DMS53 treated with DMSO at 0.1 percent for 48 hours (cell line): Measurements from ENCODE around the gene SGF29.
A peak's percentile ranks its signal among the peaks of the same experiment; 100 is the strongest.
"Not testable (repeated sequence)": the region's sequence is repeated elsewhere in the genome, so short reads cannot be mapped to it uniquely, and the experiment has no call there.

Experiments
- DNase-seq: peaks from one replicate; lab custom pipeline; 2025; ENCODE audit not compliant: unreplicated experiment; lab: John Stamatoyannopoulos, UW

The SGF29 gene

DNA sequence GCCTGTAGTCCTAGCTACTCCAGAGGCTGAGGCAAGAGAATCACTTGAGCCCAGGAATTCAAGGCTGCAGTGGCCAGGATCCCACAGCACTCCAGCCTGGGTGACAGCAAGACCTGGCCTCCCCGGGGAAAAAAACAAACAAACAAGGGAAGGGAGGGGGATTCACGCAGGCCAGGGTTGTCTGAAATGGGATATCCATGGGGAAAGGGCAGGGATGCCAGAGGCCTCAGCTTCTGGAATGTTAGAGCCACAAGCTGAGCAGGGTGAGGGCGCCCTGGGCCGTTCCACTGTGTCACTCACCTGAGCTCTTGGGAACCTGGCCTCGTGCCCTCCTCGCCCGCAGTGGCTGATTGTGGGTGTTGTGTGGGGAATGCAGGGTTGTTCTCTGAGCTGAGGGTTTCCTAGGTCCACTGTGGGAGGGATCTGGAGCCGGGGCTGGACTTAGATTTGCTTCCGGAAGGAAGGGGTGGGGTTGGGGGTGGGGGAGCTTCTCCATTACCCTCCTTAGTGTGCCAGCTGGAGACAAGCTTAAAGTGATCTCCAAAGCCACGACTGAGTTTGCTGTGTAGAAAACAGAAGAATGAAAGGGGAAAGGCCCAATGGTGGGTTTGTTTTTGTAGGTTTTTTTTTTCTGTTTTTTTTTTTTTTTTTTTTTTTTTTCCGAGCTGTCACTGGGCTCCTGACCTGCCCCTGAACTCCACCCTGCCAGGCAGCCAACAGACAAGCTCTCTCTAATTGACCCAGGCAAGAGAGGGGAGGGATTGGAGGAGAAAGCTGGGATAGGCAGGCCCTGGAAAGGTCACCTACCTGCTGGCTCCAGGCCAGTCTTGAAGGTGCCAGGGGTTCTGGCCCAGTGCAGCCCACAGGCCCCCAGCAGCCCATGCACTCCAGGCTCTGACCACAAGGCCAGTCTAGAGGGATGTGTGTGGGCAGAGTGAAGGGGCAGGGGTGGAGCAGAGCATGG is 56.2 kb downstream of the SGF29 start, which contains the start of gene SULT1A1:
Gene SULT1A1, minus strand, starts transcription at position 414 of the 964 bp plus-strand sequence. CDS start 1,189 bp downstream, outside the sequence.
- no peak for DNase-seq

- DNase-seq = no peak
Measured at GRCh38 chr16:28610595-28611191, 57.0 kb downstream of the SGF29 start.

GRCh38 chr16:28612359-28613280 is 58.9 kb downstream of the SGF29 start:
- DNase-seq = not testable (repeated sequence)

DNA sequence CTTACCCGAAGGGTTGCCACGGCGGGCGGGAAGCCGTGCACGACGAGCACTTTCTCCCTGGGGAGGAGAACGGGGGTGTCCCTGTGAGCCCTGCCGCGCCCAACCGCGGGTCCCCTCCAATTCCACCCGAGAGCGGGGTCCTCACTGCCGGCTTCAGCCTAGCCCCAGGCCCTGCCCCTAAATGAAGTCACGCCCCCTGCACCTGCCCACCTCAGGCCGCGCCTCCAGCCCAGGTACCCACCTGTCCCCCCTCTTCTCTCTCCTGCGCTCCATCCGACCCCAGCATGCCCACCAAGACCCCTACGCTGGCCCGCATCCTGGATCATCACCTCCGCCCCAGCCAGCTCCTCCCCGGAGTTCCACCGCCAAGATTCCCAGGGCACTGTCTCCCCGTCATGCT is 60.2 kb downstream of the SGF29 start:
- DNase-seq = not testable (repeated sequence)

DNA sequence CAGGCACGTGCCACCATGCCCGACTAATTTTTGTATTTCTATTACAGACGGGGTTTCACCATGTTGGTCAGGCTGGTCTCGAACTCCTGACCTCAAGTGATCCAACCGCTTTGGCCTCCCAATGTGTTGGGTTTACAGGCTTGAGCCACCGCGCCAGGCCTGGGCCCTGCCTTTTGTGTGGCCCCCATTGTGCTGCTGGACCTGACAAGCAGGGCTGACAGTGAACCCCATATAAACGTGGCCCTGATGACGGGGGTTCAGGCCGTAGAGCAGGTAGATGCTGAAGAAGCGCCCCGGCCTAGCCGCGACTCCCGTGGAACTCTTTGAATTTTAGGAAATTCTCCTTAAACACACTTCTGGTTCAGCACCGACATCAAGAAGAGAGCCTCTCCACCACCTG is 60.8 kb downstream of the SGF29 start:
- DNase-seq = not testable (repeated sequence)

DNA sequence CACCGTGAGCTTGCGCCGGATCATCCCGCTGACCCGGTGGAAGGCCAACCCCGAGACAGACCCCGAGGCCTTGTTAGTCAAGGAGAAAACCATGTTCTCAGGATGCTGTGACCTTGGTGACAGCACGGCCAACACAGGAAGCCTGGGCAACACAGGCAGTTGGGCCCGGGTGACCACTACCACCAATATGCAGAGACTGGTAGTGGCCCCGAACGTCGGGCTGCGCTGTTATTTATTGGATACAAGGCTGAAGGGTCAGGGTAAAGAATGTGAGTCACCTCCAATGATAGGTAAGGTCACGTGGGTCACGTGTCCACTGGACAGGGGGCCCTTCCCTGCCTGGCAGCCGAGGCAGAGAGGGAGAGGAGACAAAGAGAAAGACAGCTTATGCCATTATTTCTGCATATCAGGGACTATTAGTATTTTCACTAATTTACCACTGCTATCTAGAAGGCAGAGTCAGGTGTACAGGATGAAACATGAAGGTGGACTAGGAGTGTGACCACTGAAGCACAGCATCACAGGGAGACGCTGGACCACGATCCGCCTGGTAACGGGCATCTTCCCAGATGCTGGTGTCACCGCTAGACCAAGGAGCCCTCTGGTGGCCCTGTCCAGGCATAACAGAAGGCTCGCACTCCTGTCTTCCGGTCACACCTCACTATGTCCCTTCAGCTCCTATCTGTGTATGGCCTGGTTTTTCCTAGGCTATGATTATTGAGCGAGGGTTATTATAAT is 61.9 kb downstream of the SGF29 start:
- DNase-seq = peak; percentile 8

- not testable (repeated sequence) for DNase-seq
Measured at GRCh38 chr16:28616224-28616577, 62.5 kb downstream of the SGF29 start.

DNA sequence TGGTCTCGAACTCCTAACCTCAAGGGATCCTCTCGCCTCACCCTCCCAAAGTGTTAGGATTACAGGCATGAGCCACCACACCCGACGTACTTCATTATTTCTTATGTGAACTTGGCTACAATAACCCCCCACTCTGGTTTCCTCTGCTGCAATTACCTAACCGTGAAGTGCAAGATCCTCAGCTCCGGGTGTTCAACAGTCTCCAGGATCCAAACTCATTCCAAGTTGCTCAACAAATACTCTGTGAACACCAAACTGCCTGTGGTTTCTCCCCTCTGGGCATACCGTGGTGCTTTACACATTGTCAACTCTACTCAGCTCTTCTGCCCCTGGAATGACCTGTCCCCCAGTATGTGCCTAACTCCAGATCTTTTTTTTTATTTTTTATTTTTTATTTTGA is 62.9 kb downstream of the SGF29 start:
- DNase-seq = no peak

DNA sequence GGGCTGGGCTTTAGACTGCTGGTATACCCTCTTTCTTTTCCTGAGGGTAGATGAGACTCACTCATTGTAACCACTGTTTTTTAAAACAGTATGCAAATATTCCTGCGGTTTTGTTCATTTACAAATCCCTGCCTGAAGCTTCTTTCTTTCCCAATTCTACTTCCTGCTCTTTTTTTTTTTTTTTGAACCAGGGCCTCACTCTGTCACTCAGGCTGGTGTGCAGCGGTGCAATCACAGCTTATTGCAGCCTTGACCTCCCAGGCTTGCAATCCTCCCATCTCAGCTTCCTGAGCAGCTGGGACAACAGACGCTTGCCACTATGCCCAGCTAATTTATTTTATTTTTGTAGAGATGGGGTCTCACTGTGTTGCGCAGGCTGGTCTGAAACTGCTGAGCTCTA is 64.2 kb downstream of the SGF29 start:
- DNase-seq = no peak

GRCh38 chr16:28620316-28620715 is 66.6 kb downstream of the SGF29 start:
- DNase-seq = not testable (repeated sequence)

GRCh38 chr16:28621481-28622155 is 67.9 kb downstream of the SGF29 start:
- DNase-seq = no peak

DNA sequence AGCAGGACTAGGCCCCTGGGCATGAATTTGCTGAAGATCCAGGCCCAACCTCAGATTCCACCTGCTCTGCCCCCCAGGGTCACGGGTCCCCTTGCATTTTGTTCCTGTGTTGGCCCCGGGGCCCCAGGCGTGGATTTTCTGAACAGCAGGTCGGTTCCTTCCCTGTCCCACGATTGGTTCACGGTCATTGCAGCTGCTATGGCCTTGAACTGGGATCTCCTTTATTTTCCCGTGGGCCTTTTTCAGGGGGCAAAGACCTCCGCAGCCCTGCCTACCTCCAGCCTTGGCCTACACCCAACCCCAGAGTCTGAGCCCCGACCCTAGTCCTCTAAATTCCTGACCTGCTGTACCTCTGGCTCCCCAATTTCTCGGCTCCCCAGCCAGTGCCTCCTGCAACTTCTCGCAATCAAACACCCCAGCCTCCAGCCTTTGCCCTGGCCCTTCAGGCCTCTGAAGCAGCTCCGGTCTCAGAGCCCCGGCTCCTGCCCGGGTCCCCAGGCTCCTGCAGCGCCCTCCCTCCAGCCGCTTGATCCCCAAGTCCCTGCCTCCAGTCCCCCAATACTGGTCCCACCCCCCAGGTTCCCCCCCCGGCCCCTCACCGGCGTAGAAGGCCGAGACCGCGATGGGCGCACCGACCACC is 68.9 kb downstream of the SGF29 start:
- DNase-seq = not testable (repeated sequence)

- peak; percentile 49 for DNase-seq
Measured at GRCh38 chr16:28623172-28623711, 69.5 kb downstream of the SGF29 start.

DNA sequence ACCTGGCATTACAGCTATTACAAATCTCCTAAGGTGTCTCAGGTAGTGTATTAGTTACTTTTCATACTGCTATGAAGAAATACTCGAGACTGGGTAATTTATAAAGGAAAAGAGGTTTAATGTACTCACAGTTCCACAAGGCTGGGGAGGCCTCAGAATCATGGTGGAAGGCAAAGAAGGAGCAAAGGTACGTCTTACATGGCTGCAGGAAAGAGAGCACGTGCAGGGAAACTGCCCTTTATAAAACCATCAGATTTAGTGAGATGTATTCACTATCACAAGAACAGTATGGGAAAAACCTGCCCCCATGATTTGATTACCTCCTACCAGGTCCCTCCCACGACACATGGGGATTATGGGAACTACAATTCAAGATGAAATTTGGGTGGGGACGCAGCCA is 77.2 kb downstream of the SGF29 start:
- DNase-seq = not testable (repeated sequence)

DNA sequence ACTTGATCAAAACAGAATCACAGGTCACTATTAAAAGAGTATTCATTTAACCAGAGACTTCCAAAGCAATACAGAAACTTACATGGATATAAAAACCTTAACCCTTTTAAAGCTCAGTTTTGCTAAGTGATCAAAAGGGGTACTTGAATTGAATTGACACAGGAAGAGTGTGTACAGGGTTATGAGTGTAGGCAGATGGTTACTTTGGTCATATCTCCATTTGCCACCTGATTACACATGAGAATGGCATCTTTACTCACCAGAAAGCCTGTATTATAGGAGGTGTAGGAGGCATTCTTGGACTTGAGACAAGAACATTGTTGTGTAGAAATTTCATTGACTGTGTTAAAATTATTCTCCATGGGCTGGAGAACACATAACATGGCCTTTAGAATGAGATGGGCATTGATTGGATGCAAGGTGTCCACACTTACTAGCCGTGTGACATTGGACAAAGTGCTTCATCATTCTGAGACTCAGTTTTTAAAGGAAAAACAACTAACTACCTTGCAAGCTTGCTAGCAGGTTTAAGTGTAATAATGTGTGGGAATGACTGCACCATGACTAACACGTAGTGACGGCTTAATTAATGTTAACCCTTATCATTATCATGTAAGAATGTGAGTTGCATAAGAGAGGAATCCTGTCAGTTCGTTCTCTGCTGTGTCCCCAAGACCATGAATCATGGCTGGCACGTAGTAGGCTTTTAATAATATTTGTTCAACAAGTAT is 82.5 kb downstream of the SGF29 start:
- not testable (repeated sequence) for DNase-seq

DNA sequence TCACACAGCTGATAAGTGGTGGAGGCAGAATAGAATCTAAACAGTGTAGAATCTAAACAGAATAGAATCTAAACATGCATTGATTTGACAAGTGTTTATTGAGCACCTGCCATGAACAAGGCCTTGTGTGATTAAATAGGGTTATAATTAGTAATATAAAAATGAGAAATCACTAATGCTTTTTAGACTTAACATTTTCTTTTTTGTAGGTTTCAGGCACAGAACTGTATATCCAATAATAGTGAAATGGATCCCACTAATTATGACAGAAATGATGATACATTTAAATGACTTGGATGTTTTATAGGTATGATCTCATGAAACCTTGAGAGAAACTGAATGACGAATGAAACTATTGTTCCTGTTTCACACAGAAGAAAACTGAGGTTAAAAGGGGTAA is 84.0 kb downstream of the SGF29 start, which contains the start of gene NPIPB8:
Gene NPIPB8, plus strand, starts transcription at position 301 of the 400 bp plus-strand sequence. CDS start 296 bp downstream, outside the sequence.
- not testable (repeated sequence) for DNase-seq

DNA sequence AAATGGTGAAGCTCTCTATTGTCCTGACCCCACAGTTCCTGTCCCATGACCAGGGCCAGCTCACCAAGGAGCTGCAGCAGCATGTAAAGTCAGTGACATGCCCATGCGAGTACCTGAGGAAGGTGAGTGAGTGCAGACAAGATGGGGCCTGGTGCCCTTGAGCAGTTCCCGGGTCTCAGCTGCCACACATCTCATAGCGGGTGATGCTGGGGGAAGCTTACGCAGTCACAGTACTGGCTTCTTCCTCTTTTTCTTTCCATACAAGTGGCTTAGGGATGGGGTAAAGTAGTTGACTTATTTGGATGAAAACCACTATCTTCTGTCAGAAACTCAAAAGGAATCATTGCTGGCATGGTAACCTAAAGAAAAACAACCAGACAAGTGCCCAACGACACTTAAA is 84.6 kb downstream of the SGF29 start:
- not testable (repeated sequence) for DNase-seq

DNA sequence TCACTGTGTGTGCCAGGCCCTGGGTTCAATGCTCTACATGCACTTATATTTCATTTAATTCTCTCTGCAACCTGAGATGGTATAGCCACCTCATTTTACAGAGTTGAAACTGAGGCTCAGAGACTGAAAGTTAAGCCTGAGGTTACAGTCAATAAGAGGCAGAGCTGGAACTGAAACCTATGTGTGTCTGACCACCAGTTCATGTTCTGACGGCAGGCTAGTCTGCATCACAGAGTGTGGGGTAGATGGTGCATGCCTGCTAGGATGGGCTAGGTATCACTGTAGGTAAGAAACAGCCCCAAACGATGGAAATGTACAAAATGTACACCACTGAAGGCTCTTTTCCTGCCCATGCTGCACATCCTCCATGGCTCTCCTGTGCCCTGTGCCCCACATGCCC is 86.2 kb downstream of the SGF29 start:
- not testable (repeated sequence) for DNase-seq
